H1 (cell line): ENCODE measurements around the gene STK33. TPM values are rescaled to one million over a fixed set of nuclear protein-coding genes. Genes with fewer than 3 reads are reported as not detected.

Source experiments
- CTCF ChIA-PET: fragments of 300-600 bp; sonication (Branson Sonifier 250); formaldehyde crosslinking; loops from one replicate; lab custom pipeline; 2021; ENCODE audit not compliant: partially characterized antibody; lab: Charles Lee
- POLR2A ChIA-PET: fragments of 300-600 bp; sonication (Branson Sonifier 250); formaldehyde crosslinking; loops from one replicate; lab custom pipeline; 2021; ENCODE audit warnings: inconsistent platforms; ENCODE audit not compliant: partially characterized antibody; lab: Charles Lee
- DNase-seq, 2 experiments: peaks; one replicate each; pipeline versions ENCODE4 v3.0.0 to v3.0.0-alpha.2; 2010 to 2022; ENCODE audit warnings: low spot score in 2 of 2, low read depth in 1 of 2, mixed read lengths in 1 of 2
- FAIRE-seq: peaks from 2 replicates; lab custom pipeline; 2011; peaks lifted over from hg19 to GRCh38; lab: Jason Lieb, UNC
- H2AFZ ChIP-seq: 2 replicates; pipeline ENCODE4 v1.8.1; 2012; ENCODE audit warnings: low read length, inconsistent platforms
- H2AK5ac ChIP-seq: 2 replicates; pipeline ENCODE4 v1.6.1; 2013; ENCODE audit warnings: low read depth, low read length
- H2BK120ac ChIP-seq: replicated peaks from 2 replicates; pipeline ENCODE3; 2013; ENCODE audit warnings: low read depth, low read length, inconsistent platforms
- H2BK12ac ChIP-seq: 2 replicates; pipeline ENCODE4 v1.6.1; 2013; ENCODE audit warnings: low read depth, low read length
- H2BK15ac ChIP-seq: 2 replicates; pipeline ENCODE4 v1.6.1; 2013; ENCODE audit warnings: low read length
- H2BK20ac ChIP-seq: 2 replicates; pipeline ENCODE4 v1.6.1; 2013; ENCODE audit warnings: low read length
- H2BK5ac ChIP-seq: 2 replicates; pipeline ENCODE4 v1.6.1; 2013; ENCODE audit warnings: low read depth, low read length
- H3K14ac ChIP-seq: 2 replicates; pipeline ENCODE4 v1.6.1; 2013; ENCODE audit warnings: inconsistent platforms; ENCODE audit not compliant: insufficient read length
- H3K18ac ChIP-seq: 2 replicates; pipeline ENCODE4 v1.6.1; 2013; ENCODE audit warnings: low read length; ENCODE audit errors: extremely low read depth
- H3K23ac ChIP-seq: 2 replicates; pipeline ENCODE4 v1.6.1; 2013; ENCODE audit warnings: inconsistent platforms; ENCODE audit not compliant: insufficient read length
- H3K23me2 ChIP-seq: 2 replicates; pipeline ENCODE4 v1.6.1; 2013; ENCODE audit warnings: low read depth, low read length
- H3K27ac ChIP-seq: 2 replicates; pipeline ENCODE4 v1.6.1; 2011; ENCODE audit warnings: low read depth, low read length, inconsistent platforms
- H3K27me3 ChIP-seq, 4 experiments: replicated peaks in 1 of 4; 1 replicate in 1 of 4; 2 replicates in 3 of 4; pipeline versions ENCODE4 v1.6.1 to v1.8.1; 2011 to 2013; ENCODE audit warnings: low read length in 3 of 4, mild to moderate bottlenecking in 3 of 4, inconsistent platforms in 2 of 4, mixed read lengths in 2 of 4, moderate library complexity in 1 of 4; ENCODE audit not compliant: control insufficient read depth in 3 of 4, insufficient read depth in 3 of 4; ENCODE audit errors: extremely low read depth in 1 of 4
- H3K36me3 ChIP-seq, 4 experiments: 2 replicates each; pipeline versions ENCODE4 v1.6.1 to v1.8.1; 2011 to 2013; ENCODE audit warnings: mild to moderate bottlenecking in 4 of 4, low read length in 3 of 4, moderate library complexity in 2 of 4, control low read depth in 1 of 4, inconsistent platforms in 1 of 4; ENCODE audit not compliant: insufficient read depth in 4 of 4, control insufficient read depth in 2 of 4
- H3K4ac ChIP-seq: replicated peaks from 2 replicates; pipeline ENCODE3; 2013; ENCODE audit warnings: low read length, low read depth, mixed read lengths, inconsistent platforms; ENCODE audit not compliant: insufficient read length
- H3K4me1 ChIP-seq, 4 experiments: replicated peaks in 1 of 4; 1 replicate in 1 of 4; 2 replicates in 3 of 4; pipeline versions ENCODE4 v1.6.1 to v1.8.1; 2011 to 2013; ENCODE audit warnings: low read length in 3 of 4, inconsistent platforms in 2 of 4, mixed read lengths in 1 of 4; ENCODE audit not compliant: insufficient read depth in 4 of 4, control insufficient read depth in 3 of 4
- H3K4me2 ChIP-seq, 2 experiments: 2 replicates each; pipeline versions ENCODE4 v1.6.1 to v1.8.1; 2011 to 2013; ENCODE audit warnings: low read depth in 2 of 2, low read length in 2 of 2, control low read depth in 1 of 2, inconsistent platforms in 1 of 2, mild to moderate bottlenecking in 1 of 2; ENCODE audit not compliant: insufficient read depth in 1 of 2
- H3K4me3 ChIP-seq, 4 experiments: fragments of 200-600, 300-600 bp in 1 of 4; sonication (generic), shearing (Covaris generic), sonication (Bioruptor Twin) in 1 of 4; 2 replicates each; pipeline versions ENCODE4 v1.5.1 to v1.8.1; 2011 to 2016; ENCODE audit warnings: low read length in 4 of 4, low read depth in 3 of 4, control low read depth in 2 of 4, inconsistent platforms in 2 of 4, mild to moderate bottlenecking in 2 of 4, mixed read lengths in 1 of 4, moderate library complexity in 1 of 4; ENCODE audit not compliant: insufficient read depth in 2 of 4; ENCODE audit errors: extremely low read depth in 1 of 4
- H3K56ac ChIP-seq: replicated peaks from 2 replicates; pipeline ENCODE3; 2013; ENCODE audit warnings: low read depth, mild to moderate bottlenecking, mixed read lengths, low read length, inconsistent platforms; ENCODE audit not compliant: insufficient read length
- H3K79me1 ChIP-seq: 2 replicates; pipeline ENCODE4 v1.6.1; 2013; ENCODE audit warnings: low read depth, low read length, control low read depth
- H3K79me2 ChIP-seq, 2 experiments: 2 replicates each; pipeline versions ENCODE4 v1.6.1 to v1.8.1; 2012 to 2013; ENCODE audit warnings: low read length in 2 of 2, mild to moderate bottlenecking in 2 of 2, inconsistent platforms in 1 of 2; ENCODE audit not compliant: insufficient read depth in 2 of 2, control insufficient read depth in 1 of 2
- H3K9ac ChIP-seq, 4 experiments: replicated peaks in 1 of 4; 1 replicate in 1 of 4; 2 replicates in 3 of 4; pipeline versions ENCODE4 v1.6.1 to v1.8.1; 2011 to 2013; ENCODE audit warnings: low read depth in 3 of 4, low read length in 3 of 4, control low read depth in 2 of 4, mild to moderate bottlenecking in 2 of 4, moderate library complexity in 2 of 4, inconsistent platforms in 1 of 4; ENCODE audit errors: extremely low read depth in 1 of 4
- H3K9me3 ChIP-seq, 2 experiments: 2 replicates each; pipeline versions ENCODE4 v1.6.1 to v1.8.1; 2012 to 2013; ENCODE audit warnings: mild to moderate bottlenecking in 2 of 2, moderate library complexity in 2 of 2, control low read depth in 1 of 2, inconsistent platforms in 1 of 2, low read depth in 1 of 2, low read length in 1 of 2, mixed read lengths in 1 of 2; ENCODE audit not compliant: insufficient read depth in 2 of 2
- H4K20me1 ChIP-seq, 2 experiments: replicated peaks in 1 of 2; 2 replicates each; pipeline versions ENCODE3 to v1.8.1; 2011 to 2013; ENCODE audit warnings: inconsistent platforms in 2 of 2, low read length in 2 of 2, mild to moderate bottlenecking in 1 of 2; ENCODE audit not compliant: insufficient read depth in 2 of 2, control insufficient read depth in 1 of 2
- H4K5ac ChIP-seq: 2 replicates; pipeline ENCODE4 v1.6.1; 2013; ENCODE audit warnings: low read length, low read depth, mixed read lengths, inconsistent platforms; ENCODE audit not compliant: insufficient read length
- H4K8ac ChIP-seq: 2 replicates; pipeline ENCODE4 v1.8.0; 2013; ENCODE audit warnings: mild to moderate bottlenecking, moderate library complexity, low read length, inconsistent platforms; ENCODE audit not compliant: insufficient read depth; ENCODE audit errors: extremely low read depth
- H4K91ac ChIP-seq: replicated peaks from 2 replicates; pipeline ENCODE3; 2013; ENCODE audit warnings: low read length, mixed read lengths, inconsistent platforms; ENCODE audit not compliant: insufficient read length
- CTCF ChIP-seq, 3 experiments: IDR thresholded peaks; 1 replicate in 2 of 3; 2 replicates in 1 of 3; pipeline versions ENCODE4 v1.5.1 to v1.6.1; 2011; ENCODE audit warnings: low read length in 3 of 3, mild to moderate bottlenecking in 3 of 3, inconsistent platforms in 2 of 3, low read depth in 1 of 3, moderate library complexity in 1 of 3; ENCODE audit not compliant: insufficient read depth in 1 of 3; ENCODE audit errors: control extremely low read depth in 1 of 3
- EP300 ChIP-seq, 2 experiments: IDR thresholded peaks; 1 replicate in 1 of 2; 2 replicates in 1 of 2; pipeline ENCODE4 v1.6.1; 2011 to 2012; ENCODE audit warnings: low read depth in 2 of 2, low read length in 2 of 2, mild to moderate bottlenecking in 2 of 2, borderline replicate concordance in 1 of 2, inconsistent platforms in 1 of 2, moderate library complexity in 1 of 2
- KDM5A ChIP-seq: fragments of 200-600 bp; IDR thresholded peaks from 2 replicates; pipeline ENCODE4 v1.7.1; 2012; ENCODE audit warnings: mild to moderate bottlenecking, low read length, inconsistent platforms, mixed read lengths
- RAD21 ChIP-seq, 2 experiments: IDR thresholded peaks in 1 of 2; conservative IDR thresholded peaks in 1 of 2; 2 replicates each; pipeline ENCODE4 v1.6.1; 2011; ENCODE audit warnings: low read depth in 2 of 2, low read length in 2 of 2, improper control_type of control experiment in 1 of 2, inconsistent platforms in 1 of 2, mild to moderate bottlenecking in 1 of 2, moderate library complexity in 1 of 2
- SIRT6 ChIP-seq: IDR thresholded peaks from one replicate; pipeline ENCODE4 v1.7.1; 2012; ENCODE audit warnings: low read length, inconsistent platforms
- SUZ12 ChIP-seq: fragments of 200-600 bp; sonication (generic); IDR thresholded peaks from 2 replicates; pipeline ENCODE4 v1.6.1; 2012; ENCODE audit warnings: mild to moderate bottlenecking, inconsistent platforms, low read length, moderate library complexity, mixed read lengths
- WGBS, 2 experiments: shearing (Covaris generic) in 1 of 2; methylation state at CpG; one replicate each; pipeline versions ENCODE4 v1.1.6 to v1.1.7; 2013 to 2015; ENCODE audit warnings: low lambda C conversion rate in 2 of 2, mixed read lengths in 2 of 2, inconsistent platforms in 1 of 2, low coverage in 1 of 2, missing lambda C conversion rate in 1 of 2; ENCODE audit not compliant: insufficient replicate concordance in 2 of 2, insufficient coverage in 1 of 2, insufficient read length in 1 of 2; ENCODE audit errors: extremely low coverage in 1 of 2, missing lambda C conversion rate in 1 of 2; 5-methylcytosine and 5-hydroxymethylcytosine counted together
- polyA plus RNA-seq, 7 experiments: library from polyadenylated mRNA; depleted of rRNA in 3 of 7; stranded (reverse) in 5 of 7; unstranded in 2 of 7; fragments of >200 nt in 5 of 7; fragments of 200-250 nt in 2 of 7; gene quantifications; 1 replicate in 5 of 7; 2 replicates in 1 of 7; 4 replicates in 1 of 7; pipeline versions ENCODE4 v1.2.1 to v1.2.3, GENCODE V29; 2011 to 2013; ENCODE audit warnings: missing spikeins in 2 of 7, mixed read lengths in 2 of 7
- total RNA-seq: library from RNA; stranded (reverse); fragmentation: NEBNext Ultra II Directional; extraction: Animal tissue kit (Norgen Biotek cat#: 25700); gene quantifications from 2 replicates; pipeline ENCODE4 v1.2.1, GENCODE V29; 2021

STK33 gene
- total and polyA plus RNA-seq, 2 of the 8 experiments (the other 6 are each of a cell fraction or from before 2014, with no cell fraction given) = 8.8 to 25.1 TPM

GRCh38 chr11:8357505-8357888 is 236.5 kb downstream of the STK33 start:
- H3K56ac ChIP-seq = no peak overlapping the region
- no peak for FAIRE-seq
- no peak overlapping the region for H3K23ac ChIP-seq
- no peak overlapping the region for H3K14ac ChIP-seq
- H4K91ac ChIP-seq = no peak overlapping the region
- no peaks in the 10 kb centered on the region for H3K9me3 ChIP-seq
- H4K20me1 ChIP-seq = no peaks in the 10 kb centered on the region
- H3K9ac ChIP-seq = no peak overlapping the region
- H3K4me2 ChIP-seq = no peak overlapping the region
- H3K27ac ChIP-seq = no peak overlapping the region
- H4K5ac ChIP-seq = no peak overlapping the region
- CTCF ChIA-PET = interaction anchor here (0.6 to 10.3 kb wide), 30 partner anchors 8 to 706 kb away, joined by 3 to 95 read pairs (median 4); partner anchors contain the start of gene LMO1
- TF ChIP-seq RAD21 (IDR thresholded peaks at IDR 0.05 in 1 of 2, conservative IDR thresholded peaks at IDR 0.05 in 1 of 2; ENCODE audit: low read depth in 2 of 2, low read length in 2 of 2) = peak; percentile 21 to 32; a peak in 3 of 4 replicates
- no peak for TF ChIP-seq KDM5A
- peak; percentile 15 to 43 (median 40) for TF ChIP-seq CTCF (IDR thresholded peaks at IDR 0.05; ENCODE audit: control extremely low read depth in 1 of 3, insufficient read depth in 1 of 3, low read depth in 1 of 3, low read length in 3 of 3)
- no peak for TF ChIP-seq SIRT6
- no peak for TF ChIP-seq EP300 (IDR thresholded peaks at IDR 0.05; ENCODE audit: borderline replicate concordance in 1 of 2, low read depth in 2 of 2, low read length in 2 of 2)
- TF ChIP-seq SUZ12 = no peak
- TF ChIP-seq, all 59 proteins: peak for 2
- Histone ChIP-seq H2BK15ac (no peak overlapping the region), H3K79me1 (no peaks in the 10 kb centered on the region; the same call in 1 of the 2 replicates), H3K36me3 (no peaks in the 10 kb centered on the region), H3K79me2 (no peaks in the 10 kb centered on the region), H4K8ac (no peak overlapping the region), H3K4ac (no peak overlapping the region), H3K4me1 (no peaks in the 10 kb centered on the region; a peak in 2 of 7 replicates), H3K27me3 (no peaks in the 10 kb centered on the region; a peak in 2 of 7 replicates), H2BK20ac (no peak overlapping the region), H3K18ac (no peak overlapping the region), H2AK5ac (no peak overlapping the region), H2BK120ac (no peak overlapping the region), H2AFZ (no peak overlapping the region), H3K23me2 (no peaks in the 10 kb centered on the region), H2BK5ac (no peak overlapping the region), H2BK12ac (no peak overlapping the region), H3K4me3 (no peak overlapping the region)
- POLR2A ChIA-PET = interaction anchor here (1.4 kb wide), 1 partner anchor 13 kb away, joined by 3 read pairs; no protein-coding TSS in a partner anchor
- DNase-seq = peak in 1 of 2 experiments; percentile 54
- WGBS, 2 experiments = 90% methylated on average over 4 of the region's 4 CpGs; no CpG with 5 or more reads in 1 of the 2 experiments
